SIG-M5 treated with dmso at 0.1 percent for 504 hours (cell line): ENCODE measurements around the gene ASPSCR1.

Experiments used
- DNase-seq: peaks from one replicate; lab custom pipeline; 2025; ENCODE audit not compliant: unreplicated experiment; lab: John Stamatoyannopoulos, UW

Gene ASPSCR1

GRCh38 chr17:82009413-82009812 lies 32.0 kb downstream of the ASPSCR1 start:
- no peak for DNase-seq

- DNase-seq = no peak
Observed at GRCh38 chr17:82010575-82011525, 33.4 kb downstream of the ASPSCR1 start.

- DNase-seq = no peak
Observed at GRCh38 chr17:82011617-82012187, 34.3 kb downstream of the ASPSCR1 start.

DNA sequence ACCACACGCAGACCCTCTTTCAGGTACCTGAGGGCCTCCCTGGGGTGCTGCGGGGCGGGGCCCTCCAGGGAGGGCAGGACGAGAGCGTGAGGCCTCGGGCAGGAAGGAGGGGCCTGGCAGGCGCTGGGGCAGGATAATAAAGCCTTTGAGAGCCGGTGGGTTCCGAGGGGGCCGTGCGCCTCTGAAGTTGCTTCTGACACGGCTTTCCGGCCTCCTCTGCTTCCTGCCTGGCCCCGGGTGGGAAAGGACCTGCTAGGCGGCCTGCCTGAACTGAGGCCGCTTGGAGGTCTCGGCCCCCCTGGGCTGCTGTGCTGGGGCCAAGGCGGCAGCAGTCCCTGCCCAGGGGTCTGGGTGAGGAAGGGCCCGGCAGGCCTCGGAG lies 34.8 kb downstream of the ASPSCR1 start:
- DNase-seq = no peak

- DNase-seq = no peak
Observed at GRCh38 chr17:82012640-82013295, 35.3 kb downstream of the ASPSCR1 start.

- DNase-seq = no peak
Observed at GRCh38 chr17:82013341-82013740, 35.9 kb downstream of the ASPSCR1 start.

DNA sequence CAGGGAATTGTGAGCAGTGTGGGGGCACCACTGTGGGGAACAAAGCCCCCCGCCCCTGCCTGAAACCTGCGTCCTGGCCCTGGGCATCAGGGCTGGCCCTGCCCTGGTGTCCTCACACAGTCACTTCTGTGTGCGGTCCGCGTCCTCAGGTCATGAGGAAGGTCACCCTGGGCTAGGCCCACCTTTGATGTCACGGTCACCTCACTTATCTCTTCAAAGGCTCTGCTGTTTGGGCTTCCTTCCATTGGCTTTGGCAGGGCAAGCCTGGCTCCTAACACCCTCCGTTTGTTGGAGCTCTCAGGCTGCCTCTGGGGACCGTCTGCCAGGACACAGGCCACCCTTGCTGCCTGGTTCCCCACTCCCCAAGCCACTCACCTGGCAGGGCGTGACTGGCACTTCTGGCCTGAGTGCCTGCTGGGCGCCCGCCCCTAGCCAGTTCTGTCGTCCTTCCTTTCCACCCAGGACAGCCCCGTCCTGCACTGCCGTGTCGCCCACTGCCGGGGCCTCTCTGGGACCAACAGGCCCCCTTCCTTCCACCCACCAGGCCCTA lies 36.4 kb downstream of the ASPSCR1 start:
- DNase-seq = no peak

- DNase-seq = no peak
Observed at GRCh38 chr17:82014432-82014831, 37.0 kb downstream of the ASPSCR1 start.

- DNase-seq = no peak
Observed at GRCh38 chr17:82014971-82015310, 37.5 kb downstream of the ASPSCR1 start.

- DNase-seq = no peak
Observed at GRCh38 chr17:82015311-82015971, 38.0 kb downstream of the ASPSCR1 start.

GRCh38 chr17:82016061-82016874 lies 38.8 kb downstream of the ASPSCR1 start:
- no peak for DNase-seq

GRCh38 chr17:82016875-82017459 lies 39.5 kb downstream of the ASPSCR1 start:
- DNase-seq = no peak

DNA sequence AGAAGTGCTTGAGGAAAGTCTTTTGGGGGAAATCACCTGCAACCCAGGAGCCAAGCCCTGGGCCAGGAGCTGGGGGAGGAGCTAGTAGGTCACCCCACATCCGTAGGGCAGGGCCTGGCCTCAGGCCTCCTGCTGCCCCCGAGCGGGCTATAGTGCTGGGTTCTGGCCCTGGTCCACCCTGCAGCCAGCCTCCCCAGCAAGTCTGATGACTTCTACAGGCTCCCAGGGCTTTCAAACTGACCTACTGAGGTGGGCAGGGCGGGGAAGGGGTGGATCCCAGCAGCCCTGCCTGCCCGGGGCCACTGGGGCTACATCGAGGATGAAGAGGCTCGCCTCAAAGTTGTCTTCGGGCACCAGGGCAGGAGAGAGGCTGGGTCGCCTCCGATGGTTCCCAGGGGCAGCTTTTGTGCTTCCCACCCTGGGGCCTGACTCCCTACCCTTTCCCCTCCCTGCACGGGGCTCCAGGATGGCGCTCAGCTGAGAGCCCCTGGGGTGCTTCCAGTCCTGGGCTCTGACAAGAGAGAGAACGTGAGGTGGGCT lies 40.3 kb downstream of the ASPSCR1 start:
- DNase-seq = no peak

DNA sequence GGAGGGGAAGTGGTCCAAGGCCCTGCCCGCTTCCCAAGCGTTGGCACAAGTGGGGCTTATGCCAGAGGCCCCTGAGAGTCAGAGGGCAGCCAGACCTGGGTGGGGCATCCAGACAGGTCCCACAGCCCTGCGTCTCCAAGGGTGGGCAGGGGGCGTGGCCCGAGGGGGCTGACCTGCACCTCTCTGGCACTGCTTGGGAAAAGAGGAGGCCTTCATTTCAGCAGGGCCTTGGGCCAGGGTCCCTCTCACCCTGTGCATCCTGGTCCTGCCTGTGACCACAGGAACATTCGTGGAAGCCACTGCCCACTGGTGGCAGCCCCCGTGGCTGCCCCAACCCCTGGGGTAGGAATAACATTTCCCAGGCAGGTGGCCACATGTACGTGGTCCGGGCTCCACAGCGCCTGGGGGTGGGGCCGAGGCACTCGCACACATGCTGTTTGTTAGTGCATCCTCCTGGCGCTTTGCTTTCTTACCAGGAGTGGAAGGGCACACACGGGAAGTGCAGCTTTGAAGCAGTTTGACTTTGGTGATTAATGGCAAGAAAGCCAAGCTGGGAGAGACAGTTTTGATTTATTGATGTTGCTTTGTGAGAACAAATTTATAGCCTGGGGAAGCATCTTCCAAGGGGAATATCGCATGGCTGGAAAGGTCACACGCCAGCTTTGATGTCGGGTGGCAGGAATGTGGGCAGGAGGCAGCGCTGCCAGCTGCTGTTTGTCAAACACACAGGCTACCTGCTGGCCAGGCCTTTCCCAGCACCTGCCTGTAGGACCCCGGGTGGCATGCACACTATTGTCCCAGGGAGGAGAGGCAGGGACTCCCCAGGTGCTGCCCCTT lies 40.9 kb downstream of the ASPSCR1 start:
- no peak for DNase-seq

GRCh38 chr17:82018989-82019689 lies 41.7 kb downstream of the ASPSCR1 start:
- DNase-seq = no peak

- peak; percentile 58 for DNase-seq
Observed at GRCh38 chr17:82019690-82020571, 42.5 kb downstream of the ASPSCR1 start.

DNA sequence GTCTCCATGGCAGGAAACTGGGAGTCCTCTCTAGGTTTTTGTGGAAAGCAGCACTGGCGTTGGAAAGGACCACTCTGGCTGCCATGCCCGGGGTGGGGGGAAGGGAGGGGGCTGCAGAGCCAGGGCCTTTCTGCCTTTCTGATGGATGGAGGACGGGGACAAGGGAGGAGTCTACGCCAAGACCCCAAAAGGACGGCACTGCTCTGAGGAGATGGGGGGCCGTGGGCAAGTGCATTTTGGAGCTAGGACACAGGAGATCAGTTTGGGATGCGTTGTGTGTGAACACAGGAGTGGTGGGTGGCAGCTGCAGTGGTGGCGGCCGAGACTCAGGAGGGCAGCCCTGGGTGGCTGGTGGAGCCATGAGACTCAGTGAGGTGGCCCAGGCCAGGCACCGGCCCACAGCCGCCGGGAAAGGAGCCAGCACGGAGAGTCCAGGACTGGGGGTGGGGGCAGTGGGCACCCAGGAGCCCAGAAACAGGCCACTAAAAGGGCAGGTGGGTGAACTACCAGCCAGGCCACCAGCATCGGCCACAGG lies 43.2 kb downstream of the ASPSCR1 start:
- no peak for DNase-seq
